Frontal cortex (tissue), 4 donors: Measurements from ENCODE around the gene NKX2-2. TPM values are rescaled to one million over a fixed set of nuclear protein-coding genes. Genes with fewer than 3 reads are reported as not detected.
A peak's percentile ranks its signal among the peaks of the same experiment; 100 is the strongest.
"Not testable (repeated sequence)": the region's sequence is repeated elsewhere in the genome, so short reads cannot be mapped to it uniquely, and the experiment has no call there.

Experiments
- DNase-seq, 2 donors: peaks; one replicate each; pipeline ENCODE4 v3.0.0; 2012; ENCODE audit warnings: low spot score in 2 of 2
- FAIRE-seq: peaks from 2 replicates; lab custom pipeline; 2012; peaks lifted over from hg19 to GRCh38; lab: Jason Lieb, UNC
- total RNA-seq: library from RNA; depleted of rRNA; stranded (reverse); fragments of >200 nt; gene quantifications from one replicate; pipeline ENCODE4 v1.2.3, GENCODE V29; 2014
- donor health status: control.
- donor health status: control.
- donor health status: control.

Gene NKX2-2
- total RNA-seq, 1 donor from 2014 or later = 0.41 TPM

DNA sequence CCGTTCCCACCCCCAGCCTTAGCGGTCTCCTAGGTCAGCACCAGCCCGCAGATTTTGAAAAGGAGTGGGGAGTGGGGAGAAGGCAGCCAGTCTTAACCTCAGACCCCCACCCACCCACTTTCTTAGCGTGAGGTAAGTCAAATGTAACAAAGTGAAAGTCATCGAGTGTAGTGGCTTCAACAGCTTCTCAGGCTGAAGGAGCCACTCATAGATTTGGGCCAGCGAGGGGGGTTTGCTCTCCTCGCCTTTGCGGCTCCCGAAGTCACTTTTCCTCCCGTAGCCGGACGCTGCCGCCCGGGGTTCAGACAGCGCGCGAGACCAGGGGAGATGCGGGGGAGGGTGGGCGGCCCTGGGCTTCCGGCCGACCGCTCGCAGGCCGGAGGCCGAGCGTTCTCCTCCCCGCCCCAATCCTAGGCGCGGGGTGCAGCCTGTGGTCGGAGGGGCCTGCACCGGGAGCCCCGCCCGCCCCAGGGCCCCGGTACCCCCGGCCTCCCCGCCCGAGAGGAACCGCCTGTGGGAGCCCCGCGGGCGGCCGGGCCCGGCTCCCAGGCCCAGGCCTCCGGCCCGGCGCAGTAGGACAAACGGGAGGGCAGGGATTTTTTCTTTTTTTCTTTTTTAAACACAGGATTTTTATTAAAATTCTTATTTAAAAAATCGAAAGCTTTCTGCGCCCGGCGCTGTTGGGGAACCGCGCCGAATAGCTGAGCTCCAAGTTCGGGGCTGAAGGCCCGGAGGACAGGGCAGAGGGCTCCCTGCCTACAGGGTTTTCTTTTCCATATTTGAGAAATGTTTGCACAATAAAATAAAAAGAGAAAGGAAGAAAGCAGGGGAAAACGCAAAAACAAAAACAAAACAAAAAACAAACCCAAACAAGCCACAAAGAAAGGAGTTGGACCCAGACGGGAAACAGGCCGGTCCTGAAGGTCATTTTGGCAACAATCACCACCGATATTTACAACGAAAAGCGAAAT is 3.2 kb downstream of the NKX2-2 start:
- FAIRE-seq (no peak), DNase-seq (peak; percentile 18 to 48)

DNA sequence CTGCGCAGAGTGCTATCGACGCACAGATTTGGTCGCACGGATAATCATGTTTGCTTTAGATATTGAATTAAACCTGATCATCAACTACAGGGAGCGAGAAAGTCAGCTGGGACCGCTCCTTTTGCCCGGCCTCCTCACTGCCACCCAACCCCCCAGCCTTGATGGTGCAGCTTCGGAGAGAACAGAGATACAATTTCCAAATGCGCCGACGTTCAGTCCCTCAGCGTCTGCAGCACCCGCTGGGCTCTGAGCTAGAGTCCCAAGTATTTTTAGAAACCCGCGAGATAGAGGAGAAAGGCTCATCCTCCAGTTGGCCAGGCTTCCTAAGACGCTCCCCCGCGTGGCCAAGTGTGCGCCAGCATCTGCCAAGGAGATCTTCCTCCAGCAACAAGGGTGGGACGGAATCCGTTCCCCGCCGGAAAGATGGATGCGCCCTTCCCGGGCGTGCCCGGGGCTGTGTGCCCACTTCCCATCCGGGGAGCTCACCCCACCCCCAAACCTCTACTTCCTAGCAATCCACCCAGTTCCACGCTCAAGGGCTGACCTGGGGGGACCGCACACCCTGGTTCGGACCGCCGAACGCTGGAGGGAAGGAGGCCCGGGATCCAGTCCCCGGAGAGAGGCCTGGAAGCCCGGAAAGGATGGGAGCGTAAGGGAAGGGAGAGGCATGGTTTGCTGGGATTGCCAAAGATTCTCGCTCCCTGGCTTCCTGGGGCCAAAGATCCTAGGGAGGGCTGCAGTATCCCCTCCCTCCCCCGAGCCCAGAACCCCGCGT is 4.1 kb downstream of the NKX2-2 start:
- FAIRE-seq (no peak), DNase-seq (peak; percentile 24 to 49)

DNA sequence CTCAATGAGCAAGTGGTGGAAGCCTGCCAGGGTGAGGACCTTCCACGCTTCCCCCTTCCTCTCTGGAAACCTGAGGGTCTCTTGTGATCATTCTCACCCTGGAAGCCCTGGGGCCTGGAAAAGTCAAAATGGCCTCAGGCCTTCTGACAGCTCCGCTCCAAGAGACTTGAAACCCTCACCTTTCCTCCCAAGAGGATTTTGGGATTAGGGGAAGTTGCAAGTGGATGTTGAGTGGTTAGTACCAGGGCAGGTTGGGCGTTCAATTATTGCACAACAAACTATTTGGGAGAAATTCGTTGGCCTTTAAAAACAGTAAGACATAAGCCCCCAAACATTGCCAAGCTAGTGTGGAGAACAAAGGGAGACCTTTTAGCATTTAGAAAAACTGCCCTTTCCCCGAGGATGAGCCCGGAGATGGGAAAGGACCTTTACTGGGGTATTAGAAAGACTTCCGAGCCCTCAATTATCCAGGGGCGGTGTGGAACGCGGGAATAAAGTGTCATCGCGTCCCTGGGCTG is 4.7 kb downstream of the NKX2-2 start:
- DNase-seq = no peak
- no peak for FAIRE-seq

DNA sequence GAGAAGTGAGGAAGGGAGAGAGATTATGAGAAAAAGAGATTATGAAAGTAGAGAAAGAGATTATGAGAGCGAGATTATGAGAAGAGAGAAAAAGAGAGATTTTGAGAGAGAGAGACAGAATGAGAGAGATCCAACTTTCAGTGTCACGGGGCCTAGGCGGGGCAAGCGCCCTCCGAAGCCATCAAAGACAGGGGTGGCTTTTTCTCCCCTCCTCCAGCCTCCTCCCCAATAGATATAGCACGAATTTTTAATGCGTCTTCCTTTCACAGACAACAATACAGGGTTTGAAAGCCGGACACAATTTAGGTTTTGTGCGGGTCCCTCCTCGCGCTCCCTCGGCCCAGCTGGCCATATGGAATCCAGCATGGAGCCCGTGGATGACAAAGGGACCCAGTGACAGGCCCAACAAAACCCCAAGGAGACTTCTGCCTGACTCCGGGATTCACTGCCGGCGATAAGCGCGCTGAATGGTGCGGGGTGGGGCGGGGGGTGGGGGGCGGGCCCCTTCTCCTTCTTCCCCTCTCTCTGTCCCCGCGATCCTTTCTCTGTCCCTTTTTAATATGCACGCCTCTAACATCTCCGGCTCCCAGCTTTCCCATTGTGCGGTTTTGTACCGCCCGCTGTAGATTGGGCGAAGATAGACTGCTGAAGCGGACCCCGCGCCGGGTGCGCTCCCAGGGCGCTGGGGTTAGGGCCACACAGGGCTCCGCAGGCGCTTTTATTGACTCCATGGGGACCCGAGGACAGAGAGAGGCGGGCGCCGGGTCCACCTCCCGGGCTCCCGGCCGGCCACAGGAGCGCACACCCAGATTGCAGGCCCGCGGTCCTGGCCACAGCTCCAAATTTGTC is 5.4 kb downstream of the NKX2-2 start:
- FAIRE-seq (no peak), DNase-seq (peak; percentile 41 to 81)

DNA sequence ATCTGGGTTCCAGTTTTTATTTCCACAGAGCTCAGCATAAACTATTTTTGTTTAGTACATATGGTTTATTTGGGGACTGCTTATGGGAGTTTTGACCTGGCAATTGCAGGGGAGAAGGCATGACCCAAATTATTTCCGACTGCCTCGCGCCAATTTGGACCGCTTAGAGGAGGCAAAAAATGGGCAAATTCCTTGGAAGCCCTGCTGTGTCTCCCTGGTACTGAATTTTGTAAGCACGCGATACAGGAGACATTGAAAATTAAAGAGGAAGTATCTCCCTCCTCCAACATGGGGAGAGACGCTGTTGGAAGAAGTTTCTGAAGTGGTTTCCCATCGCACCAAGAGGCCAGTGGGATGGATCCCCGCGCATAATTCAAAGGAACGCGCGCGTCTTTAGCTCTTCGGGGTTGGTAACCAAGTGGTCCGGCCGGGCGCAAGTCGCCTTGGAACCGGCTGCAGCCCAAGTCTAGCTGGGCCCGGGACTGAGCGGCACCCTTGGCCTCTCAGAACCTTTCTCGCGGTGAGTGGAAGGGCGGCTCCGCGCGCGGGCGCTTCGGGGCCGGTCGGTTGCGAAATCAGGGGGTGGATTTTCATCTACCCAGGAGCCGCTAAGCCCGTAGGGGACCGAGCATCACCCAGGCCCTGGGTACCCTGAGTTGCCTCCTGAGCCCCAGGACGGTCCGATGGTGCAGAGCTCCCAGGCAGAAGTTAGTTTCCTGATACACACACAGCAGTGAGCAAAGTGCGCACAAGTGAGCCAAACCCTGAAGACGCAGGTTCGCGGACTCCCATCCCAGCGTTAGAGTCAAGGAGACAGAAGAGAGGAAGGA is 6.2 kb downstream of the NKX2-2 start:
- FAIRE-seq (no peak), DNase-seq (peak in 1 of 2 donors; percentile 51)

DNA sequence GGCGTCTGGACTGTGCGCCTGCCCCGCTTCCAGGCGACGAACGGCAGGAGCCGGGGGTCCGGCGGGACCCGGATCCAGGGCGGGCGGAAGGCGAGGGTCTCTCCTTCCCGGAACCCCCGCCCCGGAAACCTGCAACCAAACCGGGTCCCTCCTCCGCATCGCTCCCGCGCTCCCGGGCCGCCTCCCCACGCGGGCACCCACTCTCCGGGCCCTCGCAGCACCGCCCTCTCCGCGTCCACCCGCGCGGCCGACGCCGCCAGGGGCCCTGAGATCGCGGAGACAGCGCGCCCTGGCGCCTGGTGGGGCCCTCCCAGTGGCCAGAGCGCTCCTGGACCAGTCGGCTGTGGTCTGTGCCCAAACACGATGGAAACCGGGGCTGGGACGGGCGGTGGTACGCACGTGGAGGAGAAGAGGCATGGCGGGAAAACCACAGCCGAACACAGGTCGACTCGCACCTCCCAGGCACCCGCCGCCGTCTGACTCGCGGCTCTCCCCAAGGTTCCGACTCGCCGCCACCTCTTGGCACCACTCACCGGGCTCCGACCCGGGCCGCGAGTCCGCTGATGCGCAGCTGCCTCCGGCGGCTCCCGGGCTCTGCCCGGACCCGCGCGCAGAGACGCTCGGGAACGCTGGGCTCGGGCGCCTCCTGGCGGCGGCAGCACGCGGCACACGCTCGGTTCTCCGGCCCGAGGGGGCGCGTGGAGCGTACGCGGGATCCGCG is 7.9 kb downstream of the NKX2-2 start:
- FAIRE-seq = no peak
- DNase-seq = peak; percentile 83 to 85

DNA sequence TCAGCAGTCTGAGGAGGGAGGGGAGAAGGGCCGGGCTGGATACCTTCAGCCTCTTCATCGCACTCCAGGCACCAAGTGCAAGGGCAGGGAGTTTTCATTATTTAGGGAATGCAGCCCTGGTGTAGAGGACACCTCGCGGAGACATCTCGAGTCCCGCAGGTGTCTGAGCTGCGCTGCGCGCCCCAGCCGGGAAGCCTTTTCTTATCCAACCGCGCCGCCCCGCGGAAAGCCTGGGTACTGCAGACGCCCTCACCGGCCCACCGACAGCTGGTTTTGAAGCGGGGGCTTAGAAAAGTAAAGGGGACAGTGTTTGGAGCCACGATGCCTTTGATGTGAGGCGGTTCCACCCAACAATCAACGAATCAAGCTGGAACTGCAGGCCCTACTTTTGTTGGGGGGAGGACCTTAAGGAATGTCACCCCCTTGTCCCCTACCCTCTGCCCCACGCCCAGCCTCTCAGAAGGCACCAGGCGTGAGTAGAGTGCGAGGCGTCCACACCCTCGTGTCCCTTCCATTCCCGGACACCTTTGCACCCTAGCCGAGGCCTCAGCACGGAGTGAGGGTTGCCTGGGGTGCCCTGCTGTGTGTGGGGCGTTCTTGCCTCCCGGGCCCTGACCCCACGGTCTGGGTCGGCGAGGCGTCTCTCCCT is 8.6 kb downstream of the NKX2-2 start:
- FAIRE-seq = no peak
- peak; percentile 74 to 75 for DNase-seq

DNA sequence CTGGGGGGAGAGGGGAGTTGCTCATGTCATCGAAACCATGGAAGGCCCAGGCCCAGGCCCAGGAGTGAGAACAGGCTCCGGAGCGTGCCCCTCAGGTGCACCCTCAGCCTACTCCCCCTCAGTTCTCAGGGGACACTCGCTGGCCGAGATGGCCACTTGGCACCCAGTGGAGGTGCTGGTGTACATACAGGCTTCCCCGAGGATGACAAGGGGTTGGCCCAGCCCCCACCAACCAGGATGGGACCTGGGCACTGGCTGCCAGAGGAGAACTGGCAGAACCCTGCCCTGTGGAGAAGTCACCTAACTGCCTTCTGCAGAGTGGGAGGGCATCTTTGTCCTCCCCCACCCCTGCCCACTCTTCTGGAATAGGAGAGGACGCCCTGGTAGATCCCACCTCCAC is 9.5 kb downstream of the NKX2-2 start:
- DNase-seq (no peak), FAIRE-seq (no peak)

DNA sequence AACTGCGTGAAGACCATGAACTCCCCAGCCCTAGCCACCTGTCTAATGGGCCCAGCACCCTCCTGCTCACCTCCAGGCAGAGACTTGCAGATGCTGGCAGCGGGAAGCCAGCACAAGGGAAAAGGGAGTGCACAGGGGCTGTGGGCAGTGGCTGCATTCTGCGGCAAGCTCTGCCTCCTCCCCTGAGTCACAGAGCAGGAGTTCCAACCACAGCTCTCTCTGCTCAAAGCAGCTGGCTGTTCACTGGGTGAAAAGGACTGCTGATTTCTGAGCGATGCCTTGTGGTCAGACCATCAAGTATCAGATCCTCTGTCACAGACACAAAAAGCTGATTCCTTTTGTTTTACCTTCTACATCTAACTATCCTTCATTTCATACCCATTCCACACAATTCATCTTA is 10.5 kb downstream of the NKX2-2 start:
- DNase-seq = peak; percentile 12 to 24

DNA sequence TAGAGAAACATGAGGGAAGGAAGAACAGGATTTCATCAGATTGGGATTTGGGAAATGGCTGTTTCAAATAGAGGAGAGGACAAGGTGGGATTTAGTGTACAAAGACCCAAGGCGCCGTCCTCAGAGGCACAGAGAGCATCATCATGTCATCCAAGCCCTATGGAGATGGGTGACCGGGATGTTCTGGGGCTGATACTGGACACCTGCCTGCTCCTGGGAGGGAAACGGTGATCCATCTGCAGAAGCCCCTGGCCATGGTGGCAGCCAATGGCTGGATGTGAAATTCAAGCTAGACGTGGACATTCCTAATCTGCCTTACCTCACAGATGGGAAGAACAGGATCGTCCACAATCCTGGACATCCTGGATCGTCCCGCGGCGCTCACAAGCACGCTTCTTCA is 12.7 kb downstream of the NKX2-2 start:
- no peak for FAIRE-seq
- no peak for DNase-seq

More for the DNA sequence above, 10.5 kb downstream of the NKX2-2 start:
- FAIRE-seq = no peak

DNA sequence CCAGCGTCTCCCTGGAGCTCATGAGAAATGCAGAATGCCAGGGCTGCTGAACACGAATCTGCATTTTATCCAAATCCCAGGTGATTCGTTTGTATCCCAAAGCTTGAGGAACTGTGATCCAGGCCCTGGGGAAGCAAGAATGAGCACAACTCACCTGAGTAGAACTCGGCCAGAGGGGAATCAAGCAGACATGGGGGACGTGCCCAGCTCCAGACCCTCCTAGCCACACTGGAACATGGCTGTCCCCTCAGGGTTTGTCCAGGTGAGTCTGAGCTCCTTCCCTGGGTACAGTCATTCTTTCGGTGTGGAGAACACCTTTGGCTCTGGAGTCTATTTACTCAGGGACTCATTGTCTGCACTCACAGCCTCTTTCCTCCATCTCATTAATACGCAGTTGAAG is 13.3 kb downstream of the NKX2-2 start:
- DNase-seq (no peak), FAIRE-seq (no peak)

DNA sequence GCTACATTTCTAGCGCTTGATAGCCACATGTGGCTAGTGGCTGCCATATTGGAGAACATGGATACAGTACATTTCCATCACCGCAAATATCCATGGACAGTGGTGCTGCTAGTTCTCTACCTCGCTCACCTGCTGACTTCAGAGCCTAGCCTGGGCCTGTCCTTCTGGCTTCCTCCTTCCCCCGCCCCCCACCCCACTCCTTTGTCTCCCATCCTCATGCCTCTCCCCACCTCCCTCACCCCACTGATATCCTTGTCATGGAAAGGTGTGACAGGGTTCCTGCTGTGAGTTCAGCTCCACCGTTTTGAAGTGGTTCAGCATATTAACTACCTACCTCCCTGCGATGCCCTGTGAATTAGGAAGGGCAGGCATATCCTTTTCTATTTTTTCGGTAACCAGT is 14.2 kb downstream of the NKX2-2 start:
- DNase-seq (no peak), FAIRE-seq (no peak)

DNA sequence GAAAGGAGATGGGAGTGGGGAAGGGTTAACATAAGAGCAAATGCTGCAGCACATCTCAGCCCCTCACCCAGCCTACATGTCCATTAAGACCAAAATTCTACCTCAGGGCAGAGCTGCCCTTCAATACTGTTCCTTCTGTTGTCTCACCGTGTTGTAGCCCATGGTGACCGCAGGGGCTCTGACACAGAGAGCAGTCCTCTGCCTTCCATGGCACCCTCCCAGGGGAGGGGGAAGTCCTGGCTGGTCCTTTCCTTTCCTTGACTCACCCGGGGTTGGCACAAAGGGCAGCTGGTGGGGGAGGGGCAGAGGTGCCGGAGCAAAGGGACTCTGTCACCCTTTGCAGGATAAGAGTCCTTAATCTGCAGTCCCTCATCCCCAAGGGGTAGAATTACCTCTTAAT is 15.2 kb downstream of the NKX2-2 start:
- no peak for DNase-seq
- no peak for FAIRE-seq

DNA sequence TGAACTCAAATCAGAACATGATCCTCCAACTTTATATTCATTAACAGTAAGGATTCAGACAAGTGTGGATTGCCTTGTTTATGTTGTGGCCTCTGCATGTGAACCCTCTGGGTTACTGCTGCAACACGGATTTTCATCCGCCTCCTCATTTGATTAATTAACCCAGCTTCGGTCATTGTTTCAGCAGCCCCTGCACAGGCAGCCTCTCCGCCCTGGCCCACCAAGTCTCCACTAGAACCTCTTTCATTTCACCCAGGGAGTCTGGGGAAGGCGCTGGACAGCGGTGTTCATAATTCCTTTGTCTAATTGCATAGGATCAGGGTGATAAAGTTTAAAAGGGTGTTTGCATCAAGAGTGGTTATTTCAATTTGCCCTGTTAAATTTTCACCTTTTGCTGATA is 15.7 kb downstream of the NKX2-2 start:
- DNase-seq = no peak
- FAIRE-seq = no peak

DNA sequence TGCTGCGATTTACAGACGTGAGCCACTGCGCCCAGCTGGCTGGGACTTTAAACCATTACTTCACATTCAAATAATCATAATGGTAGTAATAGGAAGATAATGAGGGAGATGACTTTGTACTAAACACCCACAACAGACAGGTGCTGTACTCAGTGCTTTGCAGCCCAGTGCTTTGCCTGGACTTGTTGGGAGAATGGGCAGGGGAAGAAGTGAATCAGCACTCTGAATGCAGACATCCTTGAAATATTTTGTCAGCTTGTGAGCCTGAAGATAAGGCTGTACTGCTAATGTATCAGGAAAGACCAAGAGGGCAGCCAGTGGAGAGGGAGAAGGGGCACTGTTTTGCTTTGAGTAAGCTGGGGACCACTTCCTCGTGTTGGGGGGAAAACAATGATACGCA is 17.4 kb downstream of the NKX2-2 start:
- no peak for FAIRE-seq
- DNase-seq = no peak

DNA sequence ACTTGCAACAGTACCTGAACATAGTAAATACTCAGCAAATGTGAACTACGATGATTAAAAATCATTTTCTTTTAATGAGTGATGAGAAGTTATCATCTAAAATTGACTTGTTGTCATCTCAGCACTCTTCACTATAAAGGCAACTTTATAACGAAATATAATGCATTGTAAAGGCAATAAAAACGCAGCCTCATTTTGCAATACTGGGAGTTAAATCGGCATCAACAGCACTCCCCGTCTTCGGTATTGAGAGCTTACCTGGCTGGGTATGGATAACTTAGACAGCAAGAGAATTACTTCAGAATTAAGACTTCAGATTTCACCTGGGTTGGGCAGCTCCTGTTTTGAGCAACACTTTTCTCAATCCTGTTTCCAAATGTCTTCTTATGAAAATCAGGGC is 20.8 kb downstream of the NKX2-2 start:
- FAIRE-seq = no peak
- DNase-seq = no peak

DNA sequence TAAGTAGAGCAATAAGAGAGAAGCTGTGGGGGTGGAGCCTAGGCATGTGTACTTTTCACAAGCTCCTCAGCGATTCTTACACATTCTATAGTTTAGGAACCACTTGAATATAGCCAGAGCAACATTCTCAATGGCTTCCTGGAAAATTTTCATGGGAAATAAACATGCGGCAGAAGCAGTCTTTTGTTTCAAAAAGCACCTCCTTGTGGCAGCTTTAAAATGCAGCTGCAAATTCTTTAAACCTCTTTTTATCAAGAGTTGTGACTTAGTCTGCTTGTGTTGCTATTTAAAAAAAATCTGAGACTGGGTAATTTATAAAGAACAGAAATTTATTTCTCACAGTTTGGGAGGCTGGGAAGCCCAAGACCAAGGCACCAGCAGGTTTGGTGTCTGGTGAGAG is 23.8 kb downstream of the NKX2-2 start:
- FAIRE-seq (no peak), DNase-seq (no peak)

DNA sequence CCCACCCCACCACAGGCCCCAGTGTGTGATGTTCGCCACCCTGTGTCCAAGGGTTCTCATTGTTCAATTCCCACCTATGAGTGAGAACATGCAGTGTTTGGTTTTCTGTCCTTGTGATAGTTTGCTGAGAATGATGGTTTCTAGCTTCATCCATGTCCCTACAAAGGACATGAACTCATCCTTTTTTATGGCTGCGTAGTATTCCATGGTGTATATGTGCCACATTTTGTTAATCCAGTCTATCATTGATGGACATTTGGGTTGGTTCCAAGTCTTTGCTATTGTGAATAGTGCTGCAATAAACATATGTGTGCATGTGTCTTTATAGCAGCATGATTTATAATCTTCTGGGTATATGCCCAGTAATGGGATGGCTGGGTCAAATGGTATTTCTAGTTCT is 33.7 kb downstream of the NKX2-2 start:
- DNase-seq, FAIRE-seq: not testable (repeated sequence)
